Activated CD4-positive, alpha-beta T cell treated with anti-CD3 and anti-CD28 coated beads, Interleukin-2, amount 50 U/mL, for 16 hours (primary cell): ENCODE results near the gene PDZRN4.
"Not testable (repeated sequence)": the region's sequence is repeated elsewhere in the genome, so short reads cannot be mapped to it uniquely, and the experiment has no call there.

Experiments used
- DNase-seq: peaks from one replicate; pipeline ENCODE4 v3.0.0-alpha.2; 2020

The PDZRN4 gene

DNA sequence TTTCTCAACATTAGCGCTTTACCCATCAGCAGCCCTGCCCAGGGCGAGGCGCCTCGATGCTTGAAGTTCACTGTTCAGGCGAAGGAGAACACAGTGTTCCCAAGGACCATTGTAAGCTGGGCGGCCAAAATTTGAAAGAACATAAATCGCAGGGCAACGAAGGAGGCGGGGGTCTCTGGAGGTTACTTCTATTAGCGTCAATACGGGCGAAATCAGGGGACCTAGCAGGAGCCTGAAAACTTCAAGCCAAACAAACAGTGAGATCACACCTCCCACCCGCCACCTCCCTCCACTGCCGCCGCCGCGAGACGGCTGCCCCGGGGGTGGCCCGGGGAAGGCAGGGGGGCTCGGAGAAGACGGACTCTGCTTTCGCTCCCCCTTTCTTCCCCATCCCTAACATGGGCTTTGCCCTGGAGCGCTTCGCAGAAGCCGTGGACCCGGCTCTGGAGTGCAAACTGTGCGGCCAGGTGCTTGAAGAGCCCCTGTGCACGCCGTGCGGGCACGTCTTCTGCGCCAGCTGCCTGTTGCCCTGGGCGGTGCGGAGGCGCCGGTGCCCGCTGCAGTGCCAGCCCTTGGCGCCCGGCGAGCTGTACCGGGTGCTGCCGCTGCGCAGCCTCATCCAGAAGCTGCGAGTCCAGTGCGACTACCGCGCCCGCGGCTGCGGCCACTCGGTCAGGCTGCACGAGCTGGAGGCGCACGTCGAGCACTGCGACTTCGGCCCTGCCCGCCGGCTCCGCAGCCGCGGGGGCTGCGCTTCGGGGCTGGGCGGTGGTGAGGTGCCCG is at the start of gene PDZRN4:
Gene PDZRN4 (plus strand): TSS at position 263 of the 783 bp plus-strand sequence.
- DNase-seq, result no peak

DNA sequence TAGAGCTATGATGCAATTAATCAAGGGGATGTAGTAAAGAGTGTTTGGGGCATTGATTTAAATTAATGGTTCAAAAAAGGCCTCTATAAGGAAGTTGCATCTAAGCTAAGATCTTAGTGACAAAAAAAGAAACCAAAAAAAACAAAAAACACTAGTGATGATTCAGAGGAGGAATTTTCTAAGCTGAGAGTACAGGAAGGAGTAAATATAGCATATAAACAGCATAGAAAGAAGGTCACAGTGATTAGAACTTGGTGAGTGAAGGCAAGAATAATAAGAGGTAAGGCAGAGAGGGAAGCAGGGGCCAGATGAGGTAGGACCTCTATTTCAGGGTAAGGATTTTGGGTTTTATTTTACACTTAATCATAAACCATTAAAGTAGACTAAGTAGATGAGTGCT is 48.0 kb upstream of the PDZRN4 start:
- DNase-seq, result peak; percentile 7

DNA sequence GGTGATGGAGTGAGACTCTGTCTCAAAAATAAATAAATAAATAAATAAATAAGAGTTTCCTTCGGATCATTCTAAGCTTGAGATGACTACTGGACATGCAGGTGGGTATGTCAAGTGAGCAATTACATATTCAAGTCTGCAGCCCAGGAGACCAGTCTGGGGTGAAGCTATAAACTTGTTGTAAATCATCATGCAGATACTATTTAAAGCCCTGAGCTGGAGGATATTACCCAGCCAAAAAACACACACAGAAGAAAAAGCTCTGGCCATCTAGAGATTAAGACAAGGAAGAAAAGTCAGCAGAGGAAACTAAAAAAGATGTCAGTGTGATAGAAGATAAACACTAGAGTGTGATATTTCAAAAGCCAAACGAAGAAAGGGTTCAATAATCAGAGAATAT is 47.0 kb upstream of the PDZRN4 start:
- no peak for DNase-seq

DNA sequence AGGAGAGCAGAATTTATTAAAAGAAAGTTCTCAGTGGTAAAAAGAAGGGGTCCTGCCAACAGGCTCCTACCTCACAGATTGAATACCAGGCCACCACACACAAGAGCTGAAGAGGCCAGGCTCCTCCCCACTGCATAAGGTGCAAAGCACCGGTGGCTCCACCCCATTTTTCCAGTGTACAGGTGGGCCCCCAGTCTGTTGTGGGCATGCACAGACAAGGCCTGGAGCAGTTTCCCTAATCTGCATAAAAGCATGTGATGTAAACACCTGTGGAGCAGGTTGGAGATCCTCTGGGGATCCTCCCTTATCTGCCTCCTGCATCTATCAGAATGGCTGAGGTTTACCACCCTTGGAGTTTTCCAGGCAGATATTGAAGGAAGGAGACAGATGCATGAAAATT is 45.7 kb upstream of the PDZRN4 start:
- no peak for DNase-seq

DNA sequence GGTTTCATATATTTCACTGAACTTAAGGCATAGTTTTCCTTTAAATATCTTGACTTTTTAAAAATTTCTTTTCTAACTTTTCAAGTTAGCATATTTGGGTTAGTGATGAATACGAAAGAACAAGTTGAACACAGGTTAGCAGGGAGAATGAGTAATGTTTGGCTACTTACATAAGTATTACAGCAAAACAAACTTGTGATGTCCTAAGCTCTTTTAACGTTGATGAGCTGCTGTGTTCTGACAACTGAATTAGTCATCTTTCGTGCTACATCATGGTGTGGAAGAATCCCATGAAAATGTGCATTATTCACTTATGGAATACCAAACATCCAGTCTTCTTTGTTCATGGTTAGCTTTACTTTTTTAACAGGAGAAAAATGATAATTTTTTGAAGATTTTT is 36.3 kb upstream of the PDZRN4 start:
- no peak for DNase-seq

DNA sequence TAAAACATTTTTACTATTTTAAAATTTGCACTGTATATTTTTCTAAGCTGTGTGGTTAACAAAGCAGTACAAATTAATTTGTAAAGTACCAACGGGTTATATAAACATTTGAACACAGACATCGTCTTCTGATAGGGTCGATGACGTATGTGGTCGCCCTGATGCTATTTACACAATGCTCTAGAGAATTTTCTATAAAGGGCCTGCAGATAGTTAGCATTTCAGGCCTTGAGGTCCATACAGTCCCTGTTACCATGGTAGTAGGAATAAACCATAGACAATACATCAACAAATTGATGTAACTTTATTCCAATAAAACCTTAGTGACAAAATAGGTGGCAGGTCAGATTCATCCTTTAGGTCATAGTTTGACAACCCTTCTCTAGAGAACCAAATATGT is 25.7 kb upstream of the PDZRN4 start:
- DNase-seq, result no peak

DNA sequence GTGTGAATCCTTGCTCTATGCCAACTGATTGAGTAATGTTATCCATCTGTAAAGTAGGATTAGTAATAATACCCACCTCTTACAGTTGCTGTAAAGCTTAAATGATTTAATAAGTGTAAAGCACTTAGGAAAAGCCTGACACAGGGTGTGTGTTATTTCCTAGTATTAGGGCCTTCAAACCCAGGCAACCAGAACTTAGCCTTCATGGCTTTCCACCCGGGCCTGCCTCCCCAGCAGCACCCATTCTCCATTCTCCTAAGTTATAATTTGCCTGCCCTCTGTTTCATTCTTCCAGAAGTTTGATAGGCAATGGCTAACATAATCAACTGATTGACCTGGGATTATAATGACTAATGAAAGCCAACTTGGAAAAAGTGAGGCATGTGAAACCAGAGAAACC is 20.4 kb upstream of the PDZRN4 start:
- no peak for DNase-seq

DNA sequence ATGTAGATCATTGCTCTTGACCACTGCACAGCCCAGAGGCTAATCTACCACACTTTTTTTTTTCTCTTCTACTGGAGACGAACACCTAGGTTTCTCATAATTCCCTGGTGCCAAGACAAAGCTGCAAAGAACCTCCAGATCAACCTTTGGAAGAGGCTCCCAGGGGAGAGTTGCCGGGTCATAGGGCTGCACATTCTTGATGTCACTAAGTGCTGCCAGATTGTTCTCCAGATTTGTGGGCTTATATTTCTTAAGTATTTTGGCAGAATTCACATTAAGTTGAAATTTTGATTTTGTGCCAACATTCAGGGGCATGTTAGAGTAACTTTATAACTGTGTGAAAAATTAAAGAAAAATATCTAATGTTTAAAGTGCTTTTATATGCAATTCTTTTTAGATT is 13.5 kb upstream of the PDZRN4 start:
- no peak for DNase-seq

DNA sequence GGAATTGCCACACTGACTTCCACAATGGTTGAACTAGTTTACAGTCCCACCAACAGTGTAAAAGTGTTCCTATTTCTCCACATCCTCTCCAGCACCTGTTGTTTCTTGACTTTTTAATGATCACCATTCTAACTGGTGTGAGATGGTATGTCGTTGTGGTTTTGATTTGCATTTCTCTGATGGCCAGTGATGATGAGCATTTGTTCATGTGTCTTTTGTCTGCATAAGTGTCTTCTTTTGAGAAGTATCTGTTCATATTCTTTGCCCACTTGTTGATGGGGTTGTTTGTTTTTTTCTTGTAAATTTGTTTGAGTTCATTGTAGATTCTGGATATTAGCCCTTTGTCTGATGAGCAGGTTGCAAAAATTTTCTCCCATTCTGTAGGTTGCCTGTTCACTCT is 8.6 kb upstream of the PDZRN4 start:
- DNase-seq, result not testable (repeated sequence)

DNA sequence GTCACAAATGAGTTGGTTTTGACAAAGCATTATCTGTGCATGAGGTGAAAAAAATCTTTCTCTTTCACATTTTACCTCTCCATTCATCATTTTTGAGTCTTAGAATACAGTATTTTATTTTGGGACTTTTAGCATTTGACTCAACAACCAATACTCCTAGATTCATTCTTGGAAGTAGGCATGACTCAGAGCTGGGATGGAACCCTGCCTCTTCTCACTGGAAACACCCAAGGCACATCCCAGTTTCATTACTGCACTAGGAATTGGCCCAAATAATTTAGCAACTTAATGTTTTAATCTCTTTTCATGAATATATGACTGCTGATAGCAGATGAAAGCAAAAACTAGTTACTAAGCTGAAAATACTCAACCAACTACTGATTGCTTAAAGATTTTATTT is 3.3 kb upstream of the PDZRN4 start:
- no peak for DNase-seq

DNA sequence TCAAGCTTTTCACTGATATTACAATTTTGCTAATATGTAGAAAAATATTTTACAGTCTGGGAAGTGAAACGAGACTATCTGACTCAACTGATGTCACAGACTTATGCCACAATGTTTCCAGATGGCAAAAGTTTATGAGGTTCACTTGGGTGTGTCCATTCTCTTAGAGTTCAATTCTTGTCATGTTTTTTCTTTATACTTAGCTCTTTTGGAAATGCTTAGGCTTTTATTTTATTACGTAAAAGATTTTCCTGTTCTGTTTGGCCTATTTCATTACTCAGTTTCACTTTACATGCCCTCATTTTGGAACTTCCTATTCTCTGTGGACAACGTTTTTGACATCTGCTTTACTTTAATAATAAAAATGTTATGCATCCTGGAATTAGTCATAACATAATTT is 2.1 kb upstream of the PDZRN4 start:
- DNase-seq, result no peak

DNA sequence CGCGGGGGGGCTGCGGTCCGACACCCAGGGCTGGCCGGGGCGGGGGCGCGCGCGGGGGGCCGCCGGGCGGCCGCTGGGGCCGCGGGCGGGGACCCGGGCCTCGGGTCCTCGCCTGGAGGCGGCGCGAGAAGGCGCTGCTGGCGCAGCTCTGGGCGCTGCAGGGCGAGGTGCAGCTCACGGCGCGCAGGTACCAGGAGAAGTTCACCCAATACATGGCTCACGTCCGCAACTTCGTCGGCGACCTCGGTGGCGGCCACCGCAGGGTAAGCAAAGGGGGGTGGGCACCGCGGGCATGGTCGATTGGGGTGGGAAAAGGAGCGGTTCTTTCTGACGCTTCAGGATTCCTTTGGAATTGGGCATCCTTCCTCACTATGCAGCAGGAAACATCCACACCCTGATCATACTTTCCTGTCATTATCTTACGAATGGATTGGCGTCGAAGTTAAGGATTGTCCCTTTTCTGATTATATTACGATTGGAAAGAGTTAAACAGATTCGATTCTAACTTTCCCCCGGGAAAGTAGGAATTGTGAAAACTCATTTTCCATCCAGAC is 798 bp downstream of the PDZRN4 start:
- no peak for DNase-seq

DNA sequence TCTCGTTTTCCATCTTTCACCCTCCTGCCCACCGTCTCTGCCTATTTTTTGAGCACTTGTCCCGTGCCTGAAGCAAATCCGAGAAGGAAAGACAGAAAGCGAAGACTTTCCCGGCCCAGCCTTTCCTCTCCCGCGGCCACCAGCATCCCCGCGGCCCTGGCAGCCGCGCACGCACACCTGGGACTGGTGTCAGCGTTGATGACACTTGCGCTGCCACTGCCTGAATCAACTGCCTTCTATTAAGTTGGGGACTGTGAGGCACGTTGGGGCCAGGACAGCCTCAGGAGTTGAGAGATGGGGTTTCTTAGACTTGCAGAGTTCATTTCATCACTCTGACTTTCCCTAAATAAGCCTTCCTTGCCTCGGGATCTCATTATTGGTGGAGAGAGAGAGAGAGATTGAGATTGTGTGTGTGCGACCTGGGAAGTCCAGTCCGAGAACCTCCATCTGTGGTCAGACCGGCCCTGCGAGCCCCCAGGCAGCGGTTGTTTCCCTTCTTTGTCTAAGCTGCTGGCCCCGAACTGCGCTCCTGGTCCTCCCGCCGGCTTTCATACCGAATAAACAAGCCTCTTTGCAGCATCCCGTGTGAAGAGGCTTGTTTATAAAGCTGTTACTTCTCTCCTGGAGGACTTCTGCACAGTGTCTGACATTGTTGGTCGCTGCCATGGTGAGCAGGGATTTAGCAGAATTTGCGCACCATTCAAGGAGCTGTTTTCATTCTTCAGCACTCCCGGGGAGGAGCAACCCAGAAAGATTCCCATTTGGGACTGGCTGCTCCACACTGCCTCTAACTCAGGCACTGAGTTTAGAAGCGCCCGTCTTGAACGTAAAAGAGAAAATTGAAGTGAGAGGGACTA is 1.5 kb downstream of the PDZRN4 start:
- DNase-seq, result no peak

DNA sequence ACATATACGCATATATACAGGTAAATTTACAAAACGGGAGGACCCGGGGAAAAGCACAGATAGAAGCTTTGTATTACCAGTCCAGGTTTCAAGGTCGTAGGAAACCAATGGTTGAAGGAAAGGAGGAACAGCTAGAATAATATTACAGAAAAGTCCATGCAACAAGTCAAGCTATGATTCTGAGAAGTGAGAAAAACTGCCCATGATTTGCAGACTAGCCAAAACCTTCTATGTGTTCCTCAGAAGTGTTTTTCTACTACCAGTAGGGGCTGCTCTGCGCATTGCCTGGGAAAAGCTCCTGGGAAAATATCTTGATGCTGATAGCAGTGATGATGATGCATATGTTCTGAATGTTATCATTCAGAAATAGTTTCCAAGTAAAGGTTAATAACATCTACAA is 2.2 kb downstream of the PDZRN4 start:
- DNase-seq, result no peak

DNA sequence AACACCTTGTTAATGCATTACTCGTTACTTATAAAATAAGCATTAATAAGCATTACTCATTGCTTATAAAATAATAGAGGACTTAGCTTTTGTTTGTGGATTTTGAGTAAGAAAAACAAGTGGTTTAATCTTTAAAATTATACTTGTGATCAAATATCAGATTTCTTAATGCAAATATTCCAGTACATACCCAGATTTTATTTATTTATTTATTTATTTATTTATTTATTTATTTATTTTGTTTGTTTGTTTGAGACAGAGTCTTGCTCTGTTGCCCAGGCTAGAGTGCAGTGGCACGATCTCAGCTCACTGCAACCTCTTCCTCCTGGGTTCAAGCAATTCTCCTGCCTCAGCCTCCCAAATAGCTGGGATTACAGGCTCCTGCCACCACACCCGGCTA is 3.4 kb downstream of the PDZRN4 start:
- DNase-seq, result not testable (repeated sequence)

DNA sequence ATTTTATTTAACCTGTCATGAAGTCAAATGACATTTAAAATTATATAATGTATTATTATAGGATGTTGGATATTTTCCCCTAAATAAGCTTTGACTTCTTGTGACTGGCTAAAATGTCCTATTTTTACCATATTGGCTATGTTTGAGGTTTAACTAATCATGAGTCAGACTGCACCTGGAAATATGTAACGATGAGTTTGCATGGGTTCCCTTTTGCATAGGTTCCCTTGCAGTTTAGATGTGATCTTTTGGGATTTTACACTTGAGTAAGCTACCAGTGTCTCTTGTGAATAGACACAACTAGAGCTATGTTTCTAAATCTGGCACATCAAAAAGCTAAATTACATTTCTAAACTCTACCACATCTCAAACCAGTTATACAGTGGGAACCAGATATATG is 5.2 kb downstream of the PDZRN4 start:
- DNase-seq, result no peak

DNA sequence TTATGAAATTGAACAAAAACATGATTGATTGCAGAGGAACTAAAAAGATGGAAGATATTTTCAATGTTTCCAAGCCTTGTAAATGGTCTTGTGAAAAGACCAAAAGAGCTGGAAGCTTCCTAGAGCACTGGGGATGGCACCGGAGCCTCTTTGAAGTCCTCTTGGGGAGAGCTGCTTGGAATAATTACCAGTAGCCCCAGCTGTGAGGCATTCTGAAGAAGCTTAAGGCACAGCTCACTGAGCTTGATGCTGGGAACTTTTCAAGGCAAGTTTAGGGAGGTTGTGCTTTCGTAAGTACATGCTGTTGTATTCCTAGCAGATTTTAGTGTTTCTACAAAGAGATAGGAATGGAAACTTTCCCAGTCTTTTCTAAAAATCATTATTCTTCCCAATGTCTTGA is 13.9 kb downstream of the PDZRN4 start:
- DNase-seq, result no peak

DNA sequence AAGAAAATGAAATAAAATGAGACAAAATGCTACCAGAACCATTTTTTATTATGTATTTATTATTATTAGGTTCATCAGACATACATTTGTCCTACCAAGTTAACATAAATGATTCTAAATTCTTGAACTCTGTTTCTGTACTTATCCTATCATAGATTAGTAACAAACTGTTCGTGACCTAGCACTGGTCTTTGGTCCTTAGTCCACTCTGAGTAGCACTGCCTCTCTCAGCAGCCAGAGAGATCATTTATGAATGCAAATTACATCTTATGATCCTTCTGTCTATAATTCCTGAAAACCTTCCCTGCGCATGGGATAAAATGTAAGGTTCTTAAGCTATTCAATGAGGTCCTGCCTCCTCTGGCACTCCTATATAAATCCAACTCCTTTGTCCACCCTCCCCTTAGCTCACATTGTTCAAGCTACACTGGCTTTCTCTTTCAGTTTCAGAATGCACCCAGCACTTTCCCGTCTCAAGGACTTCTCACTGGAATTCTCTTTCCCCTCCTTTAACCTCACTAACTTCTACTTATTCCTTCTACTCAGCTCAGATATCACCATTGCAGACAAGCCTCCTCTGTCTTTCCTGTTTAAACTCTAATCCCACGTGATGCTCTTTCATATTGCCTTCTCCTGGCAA is 17.1 kb downstream of the PDZRN4 start:
- DNase-seq, result no peak

DNA sequence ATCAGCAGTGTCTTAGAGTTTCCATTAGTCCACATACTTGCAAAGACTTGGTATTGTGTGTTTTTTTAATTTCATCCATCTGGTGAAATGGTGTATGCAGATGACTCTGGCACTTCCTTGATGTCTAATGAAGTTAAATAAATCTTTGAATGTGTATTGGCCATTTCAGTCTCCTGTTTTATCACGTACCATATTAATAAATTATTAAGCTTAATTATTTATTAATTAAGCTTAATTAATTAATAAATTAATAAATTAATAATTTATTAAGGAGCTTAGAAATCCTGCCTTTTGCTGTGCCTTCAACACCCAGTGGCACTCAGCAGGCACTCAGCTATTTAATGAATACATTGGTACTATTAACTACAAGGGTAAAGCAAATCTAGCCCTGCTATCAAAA is 18.2 kb downstream of the PDZRN4 start:
- no peak for DNase-seq

DNA sequence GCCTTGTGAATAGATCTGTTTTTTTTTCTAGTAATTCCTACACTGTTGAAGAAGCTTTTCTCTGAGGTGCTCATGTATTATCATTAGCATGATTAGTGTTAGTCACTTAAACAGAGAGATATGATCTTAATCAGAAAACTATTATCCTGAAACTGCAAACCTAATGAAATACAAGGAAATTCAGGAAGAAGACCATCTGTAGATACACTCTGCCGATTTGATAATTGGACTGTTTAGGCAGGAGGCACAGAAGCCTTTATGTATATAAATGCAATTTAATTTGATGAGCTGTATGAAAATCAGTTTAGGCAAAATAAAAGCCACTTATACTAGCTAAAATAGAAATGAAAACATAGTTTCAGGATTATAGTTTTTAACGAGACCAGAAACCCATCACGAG is 23.3 kb downstream of the PDZRN4 start:
- DNase-seq, result no peak

DNA sequence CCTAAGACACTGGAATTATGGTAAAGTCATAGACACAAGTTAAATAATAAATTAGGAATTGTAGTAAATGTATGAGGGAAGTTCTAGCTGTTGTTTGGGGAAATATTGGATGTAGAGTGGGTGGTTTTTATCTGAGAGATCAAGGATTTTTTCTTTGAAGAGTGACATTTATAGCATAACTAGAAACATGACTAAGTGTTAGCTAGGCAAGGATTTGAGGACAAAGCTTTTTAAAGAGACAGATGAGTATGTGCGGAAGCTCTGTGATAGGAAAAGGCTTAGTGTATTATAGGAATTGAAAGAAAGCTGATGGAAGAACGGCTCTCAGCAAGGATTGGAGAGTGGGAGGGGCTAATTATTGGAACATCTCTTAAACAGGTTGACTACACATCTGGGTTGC is 24.5 kb downstream of the PDZRN4 start:
- DNase-seq, result no peak

DNA sequence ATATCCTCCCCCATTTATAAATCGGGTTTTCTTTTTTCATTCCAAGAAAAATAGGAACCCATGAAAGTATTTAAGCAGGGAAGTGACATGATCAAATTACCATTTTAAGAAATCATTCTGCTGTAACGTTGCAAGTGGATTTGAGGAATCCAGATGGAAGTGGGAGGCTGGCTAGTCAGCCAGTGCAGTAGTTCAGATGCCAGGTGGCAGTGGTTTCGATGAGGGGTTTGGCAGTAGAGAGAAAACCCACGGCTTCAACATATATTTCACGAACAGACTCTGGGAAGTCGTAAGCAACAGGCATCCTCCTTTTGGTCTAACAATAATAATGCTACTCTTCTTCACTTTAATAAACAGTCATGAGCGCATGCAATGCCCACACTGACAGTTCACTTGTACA is 25.0 kb downstream of the PDZRN4 start:
- no peak for DNase-seq

DNA sequence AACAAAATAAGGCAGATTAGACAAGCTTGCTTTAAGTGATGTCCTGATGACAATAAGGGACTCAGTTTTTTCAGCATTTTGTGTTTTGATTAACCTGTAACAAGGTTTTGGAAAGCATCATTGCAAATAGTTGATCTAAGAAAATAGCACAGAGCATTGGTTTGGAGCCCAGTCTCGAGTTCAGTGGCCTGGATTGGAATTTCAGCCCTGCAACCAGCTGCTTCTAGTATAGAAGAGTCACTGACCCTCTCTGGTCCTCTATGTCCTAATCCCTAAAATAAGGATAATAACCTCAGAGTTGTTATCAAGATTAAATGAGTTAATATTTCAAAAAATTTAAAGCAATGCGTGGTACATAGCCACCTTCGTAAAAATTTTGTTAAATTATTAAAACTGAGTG is 25.5 kb downstream of the PDZRN4 start:
- DNase-seq, result no peak

DNA sequence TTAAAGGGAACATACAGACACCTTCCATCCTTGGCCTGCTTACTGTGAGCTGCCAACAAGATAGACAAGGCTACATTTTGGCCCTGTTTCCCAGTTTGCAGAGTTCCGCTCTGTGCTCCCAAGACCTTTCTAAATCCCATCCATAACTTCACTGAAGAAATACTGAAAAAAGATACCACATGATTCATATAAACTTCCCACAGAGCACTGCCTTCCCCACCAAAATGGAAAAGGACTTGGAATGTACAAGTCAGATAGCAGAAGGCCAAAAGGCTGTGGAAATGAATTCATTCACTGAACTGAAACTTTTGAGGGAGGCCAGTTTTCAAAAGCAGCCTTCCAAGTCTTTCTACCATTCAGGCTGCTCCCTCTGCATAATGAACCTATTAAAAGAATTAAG is 29.6 kb downstream of the PDZRN4 start:
- DNase-seq, result no peak
